CD14-positive monocyte (primary cell): ENCODE data around the gene RTL9. TPM values are rescaled to one million over a fixed set of nuclear protein-coding genes. Genes with fewer than 3 reads are reported as not detected.
"Not testable (repeated sequence)": the region's sequence is repeated elsewhere in the genome, so short reads cannot be mapped to it uniquely, and the experiment has no call there.

ENCODE experiments used
- DNase-seq, 3 donors: peaks; one replicate each; pipeline ENCODE4 v3.0.0-alpha.2; 2011 to 2022
- H2AFZ ChIP-seq: 2 replicates; pipeline ENCODE4 v1.6.0; 2012; ENCODE audit warnings: mild to moderate bottlenecking, low read depth, low read length, inconsistent platforms; ENCODE audit not compliant: insufficient read depth, poor library complexity, severe bottlenecking
- H3K27ac ChIP-seq, 2 donors: 1 replicate in 1 of 2; 2 replicates in 1 of 2; pipeline ENCODE4 v1.5.1; 2012 to 2013; ENCODE audit warnings: low read length in 2 of 2, control low read depth in 1 of 2, inconsistent platforms in 1 of 2, low read depth in 1 of 2, mild to moderate bottlenecking in 1 of 2
- H3K27me3 ChIP-seq, 2 donors: one replicate each; pipeline versions ENCODE4 v1.6.0 to v1.6.1; 2011 to 2013; ENCODE audit warnings: low read length in 2 of 2; ENCODE audit not compliant: control insufficient read depth in 2 of 2, insufficient read depth in 2 of 2
- H3K36me3 ChIP-seq, 2 donors: replicated peaks in 1 of 2; 1 replicate in 1 of 2; 2 replicates in 1 of 2; pipeline versions ENCODE4 v1.5.1 to v1.6.1; 2012 to 2013; ENCODE audit warnings: low read length in 2 of 2, control low read depth in 1 of 2, inconsistent platforms in 1 of 2, mild to moderate bottlenecking in 1 of 2; ENCODE audit not compliant: insufficient read depth in 2 of 2, control insufficient read depth in 1 of 2
- H3K4me1 ChIP-seq, 2 donors: 1 replicate in 1 of 2; 2 replicates in 1 of 2; pipeline versions ENCODE4 v1.5.1 to v1.6.1; 2012 to 2013; ENCODE audit warnings: low read length in 2 of 2, control low read depth in 1 of 2, inconsistent platforms in 1 of 2, mild to moderate bottlenecking in 1 of 2, moderate library complexity in 1 of 2; ENCODE audit not compliant: insufficient read depth in 2 of 2, control insufficient read depth in 1 of 2
- H3K4me2 ChIP-seq: replicated peaks from 2 replicates; pipeline ENCODE3; 2012; ENCODE audit warnings: low read length, moderate library complexity, mild to moderate bottlenecking; ENCODE audit not compliant: poor library complexity, severe bottlenecking; ENCODE audit errors: extremely low read depth
- H3K4me3 ChIP-seq, 3 experiments: fragments of 200-600 bp in 1 of 3; sonication (generic) in 1 of 3; replicated peaks in 1 of 3; 1 replicate in 2 of 3; 2 replicates in 1 of 3; pipeline ENCODE4 v1.5.1; 2011 to 2013; ENCODE audit warnings: low read length in 3 of 3, mild to moderate bottlenecking in 3 of 3, control low read depth in 2 of 3, low read depth in 2 of 3, inconsistent platforms in 1 of 3, moderate library complexity in 1 of 3
- H3K79me2 ChIP-seq: 2 replicates; pipeline ENCODE4 v1.6.0; 2012; ENCODE audit warnings: mild to moderate bottlenecking, control low read depth, inconsistent platforms, low read length, moderate library complexity; ENCODE audit not compliant: insufficient read depth
- H3K9ac ChIP-seq: 2 replicates; pipeline ENCODE4 v1.6.0; 2017; ENCODE audit warnings: low read length, mild to moderate bottlenecking; ENCODE audit not compliant: insufficient read depth, poor library complexity, severe bottlenecking
- H3K9me3 ChIP-seq, 2 donors: replicated peaks in 1 of 2; 1 replicate in 1 of 2; 2 replicates in 1 of 2; pipeline versions ENCODE4 v1.5.1 to v1.6.1; 2012 to 2013; ENCODE audit warnings: low read length in 2 of 2, control low read depth in 1 of 2; ENCODE audit not compliant: control insufficient read depth in 1 of 2, insufficient read depth in 1 of 2
- H4K20me1 ChIP-seq: 2 replicates; pipeline ENCODE4 v1.6.0; 2012; ENCODE audit warnings: mild to moderate bottlenecking, low read length, control low read depth, moderate library complexity; ENCODE audit not compliant: insufficient read depth
- H3K27ac Mint-ChIP-seq, 7 donors: one replicate each; pipeline ENCODE4 v1.8.0; 2020; ENCODE audit warnings: mild to moderate bottlenecking in 7 of 7, mixed read lengths in 7 of 7, moderate library complexity in 6 of 7, inconsistent platforms in 2 of 7
- H3K27me3 Mint-ChIP-seq, 3 donors: one replicate each; pipeline ENCODE4 v1.8.0; 2021 to 2022; ENCODE audit warnings: low read depth in 3 of 3, mild to moderate bottlenecking in 3 of 3, mixed read lengths in 3 of 3, moderate library complexity in 3 of 3, inconsistent platforms in 1 of 3
- H3K36me3 Mint-ChIP-seq, 2 donors: one replicate each; pipeline ENCODE4 v1.8.0; 2020; ENCODE audit warnings: mixed read lengths in 2 of 2, inconsistent platforms in 1 of 2, mild to moderate bottlenecking in 1 of 2
- H3K4me1 Mint-ChIP-seq: one replicate; pipeline ENCODE4 v1.8.0; 2020; ENCODE audit warnings: mild to moderate bottlenecking, mixed read lengths
- H3K4me3 Mint-ChIP-seq, 2 donors: one replicate each; pipeline ENCODE4 v1.8.0; 2020; ENCODE audit warnings: mild to moderate bottlenecking in 2 of 2, mixed read lengths in 2 of 2, moderate library complexity in 1 of 2
- H3K9me3 Mint-ChIP-seq, 7 donors: one replicate each; pipeline ENCODE4 v1.8.0; 2020 to 2022; ENCODE audit warnings: mixed read lengths in 7 of 7, mild to moderate bottlenecking in 6 of 7, moderate library complexity in 6 of 7, inconsistent platforms in 2 of 7
- CTCF ChIP-seq: fragments of 200-600 bp; IDR thresholded peaks from one replicate; pipeline ENCODE4 v1.8.0; 2022; ENCODE audit warnings: antibody characterized with exemption, mild to moderate bottlenecking
- WGBS: methylation state at CpG from one replicate; pipeline ENCODE4 v1.1.5; 2013; ENCODE audit warnings: missing lambda C conversion rate; ENCODE audit not compliant: insufficient coverage; 5-methylcytosine and 5-hydroxymethylcytosine counted together
- intact Hi-C, 2 donors: fragments of 100-400 bp; cut with micrococcal nuclease; formaldehyde crosslinking; loops; one replicate each; pipeline versions ENCODE4 v1.15.0 to v1.15.1; 2023
- polyA plus RNA-seq, 3 donors: library from polyadenylated mRNA; depleted of rRNA in 1 of 3; unstranded in 2 of 3; stranded (reverse) in 1 of 3; fragments of 300-500 nt in 2 of 3; fragments of >200 nt in 1 of 3; fragmentation: Illumina TruSeq in 2 of 3; gene quantifications; 1 replicate in 2 of 3; 2 replicates in 1 of 3; pipeline ENCODE4 v1.2.3, GENCODE V29; 2012 to 2021

The RTL9 gene
- polyA plus RNA-seq, 3 donors, result not detected

GRCh38 chrX:110331444-110332030 lies 27.1 kb upstream of the RTL9 start:
- Histone ChIP-seq H3K9me3 (no peaks in the 10 kb centered on the region), H3K4me1 (peaks cover 31 to 33% of the 10 kb centered on the region in 2 donors), H3K27me3 (no peaks in the 10 kb centered on the region), H4K20me1 (no peaks in the 10 kb centered on the region), H3K9ac (no peak overlapping the region), H3K4me2 (peak overlapping the region; percentile 33), H3K79me2 (no peaks in the 10 kb centered on the region), H3K4me3 (peak overlapping the region in 1 of 3 experiments; percentile 11), H2AFZ (no peak overlapping the region), H3K27ac (no peak overlapping the region), H3K36me3 (no peaks in the 10 kb centered on the region)
- H3K27me3 Mint-ChIP-seq, result no peaks in the 10 kb centered on the region
- intact Hi-C loops, result no loop called here
- peaks cover 0 to 3% (median 0%) of the 10 kb centered on the region in 7 donors for H3K9me3 Mint-ChIP-seq
- no CpG with 5 or more reads among the region's 3 CpGs for WGBS
- no peak overlapping the region for H3K27ac Mint-ChIP-seq
- no peaks in the 10 kb centered on the region for H3K4me1 Mint-ChIP-seq
- no peak overlapping the region for H3K4me3 Mint-ChIP-seq
- TF ChIP-seq CTCF, result no peak
- no peaks in the 10 kb centered on the region for H3K36me3 Mint-ChIP-seq
- peak; percentile 0 to 28 (median 14) for DNase-seq

GRCh38 chrX:110333458-110333857 lies 25.2 kb upstream of the RTL9 start:
- H3K36me3 Mint-ChIP-seq, H3K4me3 ChIP-seq, H3K27me3 Mint-ChIP-seq, H4K20me1 ChIP-seq, H3K27ac ChIP-seq, H3K79me2 ChIP-seq, H3K36me3 ChIP-seq, H3K9me3 ChIP-seq, H3K9ac ChIP-seq, H2AFZ ChIP-seq, H3K9me3 Mint-ChIP-seq, H3K27ac Mint-ChIP-seq, intact Hi-C loops, DNase-seq, H3K4me1 Mint-ChIP-seq, H3K4me3 Mint-ChIP-seq, H3K27me3 ChIP-seq, H3K4me2 ChIP-seq: not testable (repeated sequence)
- peaks cover 14 to 21% of the 10 kb centered on the region in 2 donors for H3K4me1 ChIP-seq
- no CpG with 5 or more reads among the region's 1 CpG for WGBS
